Osteocyte (in vitro differentiated cells): ENCODE results near the gene OPTN. TPM values are rescaled to one million over a fixed set of nuclear protein-coding genes. Genes with fewer than 3 reads are reported as not detected.

Experiments used
- DNase-seq: peaks from one replicate; pipeline ENCODE4 v3.0.0; 2021; ENCODE audit warnings: mixed read lengths; ENCODE audit not compliant: unreplicated experiment; ENCODE audit errors: extremely low spot score
- H3K27ac Mint-ChIP-seq: one replicate; pipeline ENCODE4 v1.8.0; 2021; ENCODE audit warnings: mild to moderate bottlenecking, mixed read lengths; ENCODE audit not compliant: unreplicated experiment
- H3K27me3 Mint-ChIP-seq: one replicate; pipeline ENCODE4 v1.8.0; 2021; ENCODE audit warnings: mixed read lengths; ENCODE audit not compliant: unreplicated experiment
- H3K36me3 Mint-ChIP-seq: one replicate; pipeline ENCODE4 v1.8.0; 2021; ENCODE audit warnings: mixed read lengths; ENCODE audit not compliant: unreplicated experiment
- H3K4me1 Mint-ChIP-seq: one replicate; pipeline ENCODE4 v1.8.0; 2021; ENCODE audit warnings: mixed read lengths; ENCODE audit not compliant: unreplicated experiment
- H3K4me3 Mint-ChIP-seq: one replicate; pipeline ENCODE4 v1.8.0; 2021; ENCODE audit warnings: mild to moderate bottlenecking, moderate library complexity, mixed read lengths; ENCODE audit not compliant: unreplicated experiment
- H3K9me3 Mint-ChIP-seq: one replicate; pipeline ENCODE4 v1.8.0; 2021; ENCODE audit warnings: mixed read lengths; ENCODE audit not compliant: unreplicated experiment
- CTCF ChIP-seq: fragments of 200-600 bp; sonication (generic); IDR thresholded peaks from 2 replicates; pipeline ENCODE4 v1.5.0; 2021; ENCODE audit warnings: antibody characterized with exemption, mild to moderate bottlenecking, moderate library complexity
- total RNA-seq: library from RNA; stranded (reverse); gene quantifications from 2 replicates; pipeline ENCODE4 v1.2.1, GENCODE V29; 2021

The OPTN gene
- total RNA-seq, 1 donor from 2014 or later, result 107 TPM

GRCh38 chr10:13068484-13068883 lies 31.5 kb upstream of the OPTN start:
- H3K27ac Mint-ChIP-seq, result no peak overlapping the region
- no peak for TF ChIP-seq CTCF
- no peak for DNase-seq

GRCh38 chr10:13072339-13072738 lies 27.6 kb upstream of the OPTN start:
- H3K27ac Mint-ChIP-seq, result no peak overlapping the region
- H3K9me3 Mint-ChIP-seq, result no peaks in the 10 kb centered on the region
- H3K36me3 Mint-ChIP-seq, result peaks cover 2% of the 10 kb centered on the region
- no peaks in the 10 kb centered on the region for H3K4me1 Mint-ChIP-seq
- no peak for TF ChIP-seq CTCF
- no peak overlapping the region for H3K4me3 Mint-ChIP-seq
- H3K27me3 Mint-ChIP-seq, result peaks cover 28% of the 10 kb centered on the region
- DNase-seq, result no peak

More at GRCh38 chr10:13068484-13068883, 31.5 kb upstream of the OPTN start:
- Mint-ChIP-seq H3K27me3 (peaks cover 35% of the 10 kb centered on the region), H3K4me1 (no peaks in the 10 kb centered on the region), H3K4me3 (no peak overlapping the region), H3K36me3 (no peaks in the 10 kb centered on the region), H3K9me3 (no peaks in the 10 kb centered on the region)

- H3K27ac Mint-ChIP-seq, result no peak overlapping the region
- peak; percentile 97 for TF ChIP-seq CTCF
- H3K27me3 Mint-ChIP-seq, result peaks cover 19% of the 10 kb centered on the region
- peaks cover 6% of the 10 kb centered on the region for H3K36me3 Mint-ChIP-seq
- DNase-seq, result peak; percentile 87
- peaks cover 3% of the 10 kb centered on the region for H3K9me3 Mint-ChIP-seq
- no peaks in the 10 kb centered on the region for H3K4me1 Mint-ChIP-seq
- no peak overlapping the region for H3K4me3 Mint-ChIP-seq
Measured at GRCh38 chr10:13074563-13075451, 25.2 kb upstream of the OPTN start.

- no peak overlapping the region for H3K4me3 Mint-ChIP-seq
- H3K27me3 Mint-ChIP-seq, result peaks cover 12% of the 10 kb centered on the region
- H3K27ac Mint-ChIP-seq, result peak overlapping the region; percentile 14
- H3K36me3 Mint-ChIP-seq, result peaks cover 9% of the 10 kb centered on the region
- no peak for DNase-seq
- no peaks in the 10 kb centered on the region for H3K4me1 Mint-ChIP-seq
- peaks cover 21% of the 10 kb centered on the region for H3K9me3 Mint-ChIP-seq
- TF ChIP-seq CTCF, result no peak
Measured at GRCh38 chr10:13078912-13079775, 20.8 kb upstream of the OPTN start.

- Mint-ChIP-seq H3K27ac (no peak overlapping the region), H3K27me3 (peaks cover 12% of the 10 kb centered on the region), H3K4me1 (no peaks in the 10 kb centered on the region), H3K36me3 (peaks cover 9% of the 10 kb centered on the region), H3K4me3 (no peak overlapping the region), H3K9me3 (peaks cover 21% of the 10 kb centered on the region)
- no peak for TF ChIP-seq CTCF
- no peak for DNase-seq
Measured at GRCh38 chr10:13079776-13080050, 20.2 kb upstream of the OPTN start.
